Stimulated activated CD4-positive, alpha-beta T cell treated with anti-CD3 and anti-CD28 coated beads, Interleukin-12 subunit alpha, Interleukin-12 subunit beta, amount 100 ng/mL, for 4 hours (primary cell): ENCODE measurements around the gene RTL10.
"Not testable (repeated sequence)": the region's sequence is repeated elsewhere in the genome, so short reads cannot be mapped to it uniquely, and the experiment has no call there.

Experiments used
- DNase-seq: peaks from one replicate; pipeline ENCODE4 v3.0.0-alpha.2; 2020

The RTL10 gene

GRCh38 chr22:19888131-19888746 is 33.6 kb upstream of the RTL10 start:
- no peak for DNase-seq

- no peak for DNase-seq
These were observed 32.7 kb upstream of the RTL10 start for GRCh38 chr22:19887256-19887985.

DNA sequence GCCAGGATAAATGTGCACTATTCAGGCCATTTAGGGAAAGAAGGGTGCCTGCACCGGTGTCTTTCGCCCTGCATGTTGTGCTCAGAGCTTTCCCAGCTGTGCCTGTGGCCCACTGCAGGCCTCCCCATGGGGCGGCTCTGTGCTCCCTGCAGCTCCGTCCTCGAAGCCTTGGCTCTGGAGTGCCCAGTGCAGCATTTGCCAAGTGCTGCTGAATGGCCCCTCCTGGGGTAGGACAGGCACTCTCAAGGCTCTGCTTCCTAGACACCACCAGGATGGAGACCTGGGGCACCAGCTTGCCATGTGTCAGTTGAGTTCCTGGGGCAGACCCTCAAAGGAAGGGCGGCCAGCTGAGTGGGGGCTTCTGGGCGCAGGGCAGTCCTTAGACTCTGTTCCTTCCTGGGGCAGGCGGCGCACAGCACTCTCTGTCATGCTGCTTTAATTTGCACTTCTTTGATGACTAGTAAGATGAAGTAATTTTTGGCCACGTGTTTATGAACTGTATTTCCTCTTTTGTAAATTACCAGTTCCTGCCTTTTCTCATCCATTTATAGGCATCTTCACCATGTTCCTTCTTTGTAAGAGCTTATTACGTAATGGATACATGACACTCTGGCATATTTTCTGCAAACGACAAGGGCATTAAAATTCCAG is 32.1 kb upstream of the RTL10 start:
- no peak for DNase-seq

DNA sequence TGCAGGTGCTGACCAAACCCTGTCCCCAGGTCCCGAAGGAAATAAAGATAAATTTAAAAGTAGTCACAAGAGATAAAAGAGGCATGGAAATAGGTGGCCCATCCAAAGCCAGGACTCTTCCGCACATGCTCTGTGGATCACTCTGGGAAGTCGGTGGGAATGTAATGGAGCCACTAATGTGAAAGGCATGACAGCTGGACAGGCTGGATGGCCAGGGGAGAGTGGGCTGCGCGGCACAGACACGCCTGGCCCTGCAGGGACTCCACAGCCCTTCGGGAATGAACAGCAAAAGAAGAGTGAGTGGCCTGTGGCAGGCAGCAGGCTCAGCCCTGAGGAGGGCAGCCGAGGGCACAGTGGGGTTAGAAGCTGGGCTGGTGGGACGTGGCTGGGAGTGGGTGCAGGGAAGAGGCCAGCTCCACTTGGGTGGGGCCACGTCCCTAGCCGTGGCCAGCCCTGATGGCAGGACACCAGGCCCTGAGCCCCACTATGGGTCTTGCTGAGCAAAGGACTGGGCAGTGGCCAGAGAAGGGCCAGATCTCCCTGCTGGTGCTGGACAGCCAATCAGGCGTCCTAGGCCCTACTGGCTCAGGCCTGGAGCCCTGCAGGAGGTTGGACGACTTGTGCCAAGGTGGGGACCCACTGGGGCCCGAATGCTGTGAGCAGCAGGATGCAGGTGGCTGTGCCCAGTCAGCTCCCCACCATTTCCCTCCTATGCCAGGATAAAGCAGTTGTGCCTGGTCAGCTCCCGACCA is 31.3 kb upstream of the RTL10 start:
- no peak for DNase-seq

GRCh38 chr22:19884954-19885751 is 30.5 kb upstream of the RTL10 start:
- DNase-seq = no peak

DNA sequence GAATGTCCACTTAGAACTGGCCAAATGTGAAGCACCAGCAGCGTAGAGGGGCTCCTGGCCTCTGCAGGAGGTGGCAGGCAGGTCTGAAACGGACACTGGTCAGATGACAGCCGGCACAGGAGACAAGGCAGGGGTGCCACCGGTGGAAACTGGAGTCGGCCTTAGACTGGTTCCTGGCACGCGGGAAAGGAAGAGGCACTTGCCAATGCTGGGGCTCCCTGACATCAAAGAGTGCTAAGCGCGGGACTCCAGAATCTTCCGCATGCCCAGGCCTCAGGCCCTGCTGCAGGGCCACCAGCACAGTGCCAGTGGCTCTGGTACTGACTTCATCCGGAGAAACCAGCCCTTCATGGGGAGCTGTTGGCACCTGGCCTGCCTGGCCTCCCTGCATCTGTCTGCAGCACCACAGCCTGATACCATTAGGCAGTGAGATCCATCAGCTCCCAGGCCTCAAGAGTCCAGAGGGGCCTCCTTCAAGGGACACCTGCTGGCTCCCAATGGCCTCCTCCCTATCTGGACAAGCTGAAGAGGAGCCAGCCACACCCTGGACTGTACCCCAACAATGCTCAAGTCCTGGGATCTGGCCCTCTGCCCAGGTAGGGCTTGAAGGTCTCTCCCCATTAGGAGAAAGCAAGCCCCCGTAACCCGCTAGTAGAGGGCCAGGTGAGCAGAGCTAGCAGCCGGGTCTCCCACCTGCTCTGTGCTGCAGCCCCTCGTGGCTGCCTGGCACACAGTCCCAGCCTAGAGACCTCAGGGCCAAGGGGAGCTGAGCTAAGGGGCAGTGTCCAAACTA is 29.7 kb upstream of the RTL10 start:
- DNase-seq = no peak

DNA sequence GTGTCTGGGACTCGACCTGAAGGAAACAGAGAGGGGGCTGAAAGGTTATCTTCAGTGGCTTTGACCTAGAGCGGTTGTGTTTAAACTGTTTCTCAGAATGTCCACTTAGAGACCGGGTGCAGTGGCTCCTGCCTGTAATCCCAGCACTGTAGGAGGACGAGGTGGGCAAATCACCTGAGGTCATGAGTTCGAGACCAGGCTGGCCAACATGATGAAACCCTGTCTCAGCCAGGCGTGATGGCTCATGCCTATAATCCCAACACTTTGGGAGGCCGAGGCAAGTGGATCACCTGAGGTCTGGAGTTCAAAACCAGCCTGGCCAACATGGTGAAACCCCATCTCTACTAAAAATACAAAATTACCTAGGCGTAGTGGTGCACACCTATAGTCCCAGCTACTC is 28.8 kb upstream of the RTL10 start:
- DNase-seq = not testable (repeated sequence)

DNA sequence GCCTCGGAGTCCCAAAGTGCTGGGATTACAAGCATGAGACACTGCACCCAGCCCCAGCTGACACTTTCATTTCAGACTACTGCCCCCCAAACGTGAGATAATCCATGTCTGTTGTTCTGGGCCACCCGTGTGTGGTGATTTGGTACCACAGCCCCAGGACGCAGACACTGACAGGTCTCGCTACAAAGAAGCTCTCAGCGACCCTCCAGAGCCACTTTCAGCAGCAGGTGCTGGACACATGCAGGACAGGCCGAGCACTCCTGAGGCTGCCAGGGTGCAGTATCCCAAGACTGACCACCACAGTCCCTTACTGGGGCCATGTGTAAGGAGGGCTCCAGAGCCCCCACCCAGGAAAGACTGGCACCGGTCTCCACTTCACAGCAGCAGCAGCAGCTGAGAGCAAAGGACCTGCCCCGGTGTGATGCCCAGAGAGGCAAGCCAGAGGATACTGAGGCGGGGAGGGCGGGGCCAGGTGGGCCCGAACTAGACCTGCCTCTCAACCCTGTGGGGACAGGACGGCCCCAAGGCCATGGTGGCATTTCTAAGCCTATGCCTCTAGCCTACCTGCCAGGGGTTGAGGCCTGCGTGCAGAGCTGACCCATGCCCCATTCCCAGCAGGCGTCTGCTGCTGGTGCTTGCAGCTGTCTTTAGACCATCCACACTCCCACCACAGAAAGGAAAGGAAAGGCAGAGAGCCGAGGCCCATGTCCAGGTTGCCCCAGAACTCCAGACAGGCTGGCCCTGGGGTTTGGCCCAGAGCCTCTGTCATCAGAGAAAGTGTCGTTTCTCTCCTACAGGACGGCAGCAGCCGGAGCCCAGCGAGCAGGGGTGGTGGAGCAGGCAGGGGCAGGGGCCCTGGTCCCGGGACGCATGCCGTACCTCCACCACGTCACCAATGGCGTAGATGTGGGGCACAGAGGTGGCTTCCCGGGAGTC is 28.0 kb upstream of the RTL10 start:
- no peak for DNase-seq

DNA sequence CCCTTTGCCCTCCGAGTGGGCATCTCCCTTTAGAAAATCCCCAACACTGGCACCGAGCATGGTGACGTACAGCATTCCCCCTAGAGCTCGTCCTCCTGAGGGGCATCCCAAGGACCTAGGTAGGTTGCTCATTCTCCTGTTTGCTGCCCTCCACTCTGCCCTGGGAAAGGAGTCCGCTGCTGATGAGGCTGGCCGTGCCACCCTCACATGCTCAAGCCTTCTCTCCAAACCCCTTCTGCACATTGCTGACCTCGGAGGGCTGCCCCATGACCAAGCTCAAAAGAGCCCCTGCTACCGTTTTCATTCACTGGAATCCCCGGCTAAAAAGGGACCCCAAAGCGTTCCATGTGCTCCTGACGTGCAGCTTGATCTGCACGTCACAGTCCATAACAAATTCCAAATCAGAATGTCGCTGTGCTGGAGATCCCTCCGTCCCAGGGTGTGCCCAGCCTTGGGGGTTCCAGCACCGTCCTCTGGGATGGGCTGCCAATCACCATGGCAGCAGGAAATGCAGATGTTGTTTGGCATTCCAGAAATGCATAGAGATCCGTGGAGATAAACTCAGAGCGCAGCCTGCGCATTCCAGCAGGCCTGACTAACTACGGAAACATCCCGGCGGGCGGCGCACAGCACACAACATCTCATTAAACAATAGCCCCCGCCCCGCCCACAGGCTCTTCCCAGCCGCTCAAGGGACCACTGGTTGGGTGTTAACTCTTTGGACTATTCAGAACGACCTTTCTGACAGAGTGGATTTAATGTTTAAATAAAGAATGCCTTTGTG is 26.3 kb upstream of the RTL10 start:
- DNase-seq = no peak

DNA sequence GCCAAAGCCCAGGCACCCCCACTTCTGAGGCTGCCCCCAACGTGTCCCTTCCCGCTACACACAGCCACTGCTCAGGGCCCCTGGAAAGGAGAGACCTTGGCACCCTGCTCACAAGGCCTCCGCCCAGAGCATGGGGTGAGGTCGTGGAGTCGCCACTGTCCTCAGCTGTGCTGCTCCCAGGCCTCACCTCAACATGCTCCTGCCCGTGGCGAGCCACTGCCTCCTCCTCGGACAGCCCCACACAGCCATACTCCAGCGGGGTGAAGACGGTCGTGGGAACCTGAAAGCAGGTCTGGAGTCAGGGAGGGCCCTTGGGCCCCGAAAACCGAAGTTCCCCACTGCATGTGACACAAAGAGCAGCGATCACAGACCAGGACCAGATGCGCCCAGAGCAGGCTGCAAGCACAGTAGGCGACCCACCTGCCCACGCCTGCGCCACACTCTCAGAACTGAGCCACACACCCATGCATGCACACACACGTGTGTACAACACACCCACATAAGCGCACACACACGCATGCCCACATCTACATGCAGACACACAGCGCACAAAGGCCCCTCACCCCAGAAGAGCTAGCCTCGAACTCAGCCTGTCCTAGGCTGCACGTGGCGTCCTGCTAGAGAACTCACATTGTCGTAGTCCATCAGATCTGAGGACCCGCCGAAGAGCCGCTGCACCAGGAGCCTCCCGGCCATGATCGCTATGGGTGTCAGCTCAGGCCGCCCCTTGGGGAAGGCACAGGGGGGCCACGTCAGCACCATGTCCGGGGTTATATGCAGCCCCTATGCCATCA is 25.5 kb upstream of the RTL10 start:
- no peak for DNase-seq

- no peak for DNase-seq
These were observed 24.9 kb upstream of the RTL10 start for GRCh38 chr22:19879643-19879991.

DNA sequence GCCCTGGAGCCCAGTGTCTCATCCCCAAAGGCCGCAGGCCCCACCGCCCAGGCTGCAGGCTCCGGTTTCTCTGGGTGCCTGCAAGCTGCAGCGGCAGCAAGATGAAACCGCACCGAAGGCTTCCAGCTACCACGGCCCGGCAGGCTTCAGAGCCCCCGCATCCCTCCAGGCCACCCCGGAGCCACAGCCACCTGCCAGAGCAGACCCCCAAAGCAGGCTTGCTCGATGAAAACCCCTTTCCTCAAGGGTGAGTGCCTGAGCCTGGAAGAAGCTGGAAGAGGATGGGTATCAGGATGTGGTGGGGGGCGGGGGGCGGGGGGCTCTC is 24.5 kb upstream of the RTL10 start:
- DNase-seq = no peak

DNA sequence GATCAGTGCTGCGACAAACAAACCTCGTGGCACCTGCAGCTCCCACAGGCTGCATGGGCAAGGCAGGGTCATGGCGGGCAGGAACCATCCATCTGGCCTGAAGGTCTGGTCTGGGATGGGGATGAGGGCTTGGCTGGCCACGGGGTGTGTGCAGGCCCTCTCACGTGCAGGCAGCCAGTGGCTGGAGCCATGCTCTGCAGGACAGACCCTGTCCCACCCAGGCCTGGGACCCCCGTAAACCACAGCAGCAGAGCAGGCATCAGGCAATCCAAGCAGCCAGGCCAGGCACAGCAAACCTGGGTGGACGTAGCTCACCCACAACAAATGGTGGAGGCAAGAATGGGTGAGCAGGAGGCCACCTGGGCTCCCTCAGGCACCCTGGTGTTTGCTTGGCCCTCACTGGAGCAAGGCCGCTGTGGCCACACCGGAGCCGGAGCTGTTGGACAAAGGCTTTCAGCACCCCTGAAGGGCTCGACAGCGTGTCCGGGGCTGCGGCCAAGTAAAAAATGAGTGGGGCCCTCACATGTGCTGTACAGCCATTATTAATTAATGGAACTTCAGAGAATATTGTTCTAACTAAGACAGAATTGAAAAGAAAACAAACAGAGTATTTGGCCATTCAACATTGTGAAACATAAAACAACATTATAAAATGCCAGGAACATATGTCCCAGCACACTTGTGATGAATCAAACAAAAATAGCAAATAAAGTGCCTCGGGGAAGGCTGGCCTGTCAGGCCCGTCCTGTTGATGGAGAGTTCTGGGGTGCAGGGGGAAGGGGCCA is 24.0 kb upstream of the RTL10 start:
- DNase-seq = no peak

DNA sequence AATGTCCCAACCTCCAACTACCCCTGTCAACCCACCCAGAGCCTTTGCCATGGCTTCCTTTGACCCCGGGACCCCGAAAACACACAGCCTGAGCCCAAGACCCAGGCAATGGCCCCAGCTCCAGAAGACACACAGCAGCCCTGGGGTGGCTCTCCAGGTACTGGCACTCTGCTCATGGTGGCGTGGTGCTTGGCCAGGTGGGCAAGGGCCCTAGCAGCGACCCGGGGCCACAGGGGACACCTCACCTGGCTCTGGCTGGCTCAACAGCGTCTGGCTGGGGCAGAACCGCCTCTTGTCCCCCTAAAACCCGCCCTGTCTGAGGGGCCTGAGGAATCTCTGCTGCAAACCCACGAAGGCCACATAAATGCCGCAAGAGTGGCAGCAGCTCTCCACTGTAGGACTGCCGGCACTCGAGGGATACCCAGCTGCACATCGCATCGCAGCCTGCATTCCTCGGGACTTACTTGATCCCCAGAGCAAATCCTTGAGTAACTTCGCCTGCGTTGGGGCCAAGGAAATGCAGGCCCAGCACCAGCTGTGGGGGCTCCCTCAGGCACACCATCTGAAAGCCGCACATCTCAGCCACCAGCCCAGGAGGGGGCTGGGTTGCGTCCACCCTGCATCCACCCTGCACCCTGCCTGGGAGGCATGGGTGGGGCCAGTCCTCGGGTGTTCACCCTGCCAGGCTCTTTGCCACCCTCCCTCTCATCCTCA is 23.1 kb upstream of the RTL10 start:
- DNase-seq = no peak

DNA sequence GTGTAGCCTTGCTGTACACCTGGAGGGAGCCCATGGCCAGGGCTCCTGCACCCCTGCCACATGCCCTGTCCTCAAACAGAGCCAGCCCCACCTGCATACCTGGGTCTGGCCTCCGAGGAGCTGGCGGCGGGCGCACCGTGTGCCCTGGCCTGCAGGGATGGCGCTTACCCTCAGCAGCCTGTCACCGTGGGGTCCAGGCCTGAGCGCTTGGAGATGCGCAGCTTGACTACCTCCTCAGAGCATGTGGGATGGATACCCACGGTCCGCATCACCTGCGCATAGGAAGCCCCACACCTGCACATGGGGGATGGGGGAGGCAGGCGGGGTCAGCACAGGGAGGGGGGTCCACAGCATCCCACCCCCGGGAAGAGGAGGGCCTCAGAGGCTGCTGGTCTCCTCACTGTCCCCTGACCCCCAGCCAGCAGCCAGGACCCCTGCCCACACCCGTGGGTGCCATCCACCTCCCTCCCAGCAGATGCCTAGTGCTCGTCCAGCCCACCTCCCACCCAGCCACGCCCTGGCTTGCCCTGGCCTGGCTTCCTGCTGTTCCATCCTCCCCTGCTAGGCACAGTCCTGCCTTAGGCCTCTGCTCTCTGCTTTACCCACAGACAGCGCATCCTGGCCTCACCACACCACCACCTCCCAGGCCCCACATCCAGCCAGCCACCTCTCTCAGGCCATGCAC is 22.4 kb upstream of the RTL10 start:
- no peak for DNase-seq

DNA sequence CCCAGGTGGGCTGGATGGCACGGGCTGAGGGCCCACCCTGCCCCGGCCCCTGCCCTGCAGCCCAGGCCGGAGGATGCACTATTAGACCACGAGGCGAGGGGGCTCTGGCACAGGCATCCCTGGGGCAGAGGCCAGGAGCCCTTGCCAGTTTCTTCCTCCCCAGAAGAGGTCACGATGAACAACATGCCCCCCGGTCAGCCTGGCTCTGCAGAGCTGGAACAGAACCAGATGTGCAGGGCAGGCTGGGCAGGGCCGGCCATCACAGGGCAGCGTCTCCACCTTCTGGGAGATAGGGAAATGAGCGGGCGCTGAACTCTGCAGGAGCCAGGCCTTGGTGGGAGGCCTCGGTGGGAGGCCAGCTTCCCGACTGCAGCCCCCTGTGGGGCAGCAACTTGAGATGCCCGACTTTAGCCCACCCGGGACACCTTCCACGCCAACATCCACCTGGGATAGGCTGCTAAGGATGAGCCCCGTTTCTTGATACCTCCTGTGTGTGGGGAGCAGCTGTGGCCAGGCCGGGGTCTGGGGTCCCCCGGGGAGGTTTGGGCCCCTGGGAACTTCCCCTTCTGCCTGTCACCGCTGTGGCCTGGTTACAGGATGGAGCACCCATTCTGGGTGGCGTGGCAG is 21.8 kb upstream of the RTL10 start:
- DNase-seq = no peak
